ENCODE results near the gene MINDY2.
"Not testable (repeated sequence)": the region's sequence is repeated elsewhere in the genome, so short reads cannot be mapped to it uniquely, and the experiment has no call there.

MINDY2 gene

GRCh38 chr15:58823267-58823666 is 52.2 kb downstream of the MINDY2 start:
- DNase-seq (ENCODE audit: low read depth, low spot score); H3K9me3 ChIP-seq (ENCODE audit: control insufficient read depth, insufficient read depth, low read length); H3K4me3 ChIP-seq (ENCODE audit: low read length); H3K36me3 ChIP-seq (ENCODE audit: control insufficient read depth, insufficient read depth, low read length); H3K27me3 ChIP-seq (ENCODE audit: control insufficient read depth, insufficient read depth, low read length); H3K27ac ChIP-seq (ENCODE audit: low read length); H3K4me1 ChIP-seq (ENCODE audit: control insufficient read depth, insufficient read depth, low read length): not testable (repeated sequence)
- WGBS (ENCODE audit: insufficient coverage, insufficient read length): no CpG with 5 or more reads among the region's 2 CpGs

DNA sequence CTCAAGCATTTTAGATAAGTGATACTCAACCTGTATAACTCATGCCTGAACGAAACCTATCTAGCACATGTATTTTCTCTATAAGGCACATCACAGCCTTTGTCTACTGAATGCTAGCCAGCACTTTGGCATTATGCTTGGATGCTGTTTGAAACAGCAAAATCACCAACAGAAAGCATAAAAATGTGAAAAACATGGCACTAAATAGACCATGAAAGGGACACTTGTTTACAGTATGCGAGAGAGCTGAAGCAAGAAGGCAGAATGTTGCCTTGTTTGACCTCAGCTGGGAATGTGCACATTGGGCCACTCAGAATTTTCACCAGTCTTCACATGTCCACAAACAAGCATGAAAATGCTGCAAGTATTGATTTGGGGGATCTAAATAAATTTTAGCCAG is 59.5 kb downstream of the MINDY2 start:
- no peaks in the 10 kb centered on the region for H3K27me3 ChIP-seq (ENCODE audit: control insufficient read depth, insufficient read depth, low read length)
- no peaks in the 10 kb centered on the region for H3K36me3 ChIP-seq (ENCODE audit: control insufficient read depth, insufficient read depth, low read length)
- H3K27ac ChIP-seq (ENCODE audit: low read length): no peak overlapping the region
- no peak overlapping the region for H3K4me3 ChIP-seq (ENCODE audit: low read length)
- peaks cover 1% of the 10 kb centered on the region; the same call in 1 of the 2 replicates for H3K4me1 ChIP-seq (ENCODE audit: control insufficient read depth, insufficient read depth, low read length)
- no peaks in the 10 kb centered on the region for H3K9me3 ChIP-seq (ENCODE audit: control insufficient read depth, insufficient read depth, low read length)
- no peak for DNase-seq (ENCODE audit: low read depth, low spot score)
- WGBS (ENCODE audit: insufficient coverage, insufficient read length): no CpG with 5 or more reads among the region's 2 CpGs

- not testable (repeated sequence) for H3K4me3 ChIP-seq (ENCODE audit: low read length); DNase-seq (ENCODE audit: low read depth, low spot score); H3K27ac ChIP-seq (ENCODE audit: low read length); H3K36me3 ChIP-seq (ENCODE audit: control insufficient read depth, insufficient read depth, low read length); H3K4me1 ChIP-seq (ENCODE audit: control insufficient read depth, insufficient read depth, low read length); H3K9me3 ChIP-seq (ENCODE audit: control insufficient read depth, insufficient read depth, low read length); H3K27me3 ChIP-seq (ENCODE audit: control insufficient read depth, insufficient read depth, low read length)
- WGBS (ENCODE audit: insufficient coverage, insufficient read length): no CpG with 5 or more reads among the region's 9 CpGs
Observed at GRCh38 chr15:58833681-58834426, 62.8 kb downstream of the MINDY2 start.

- DNase-seq (ENCODE audit: low read depth, low spot score): no peak
- Histone ChIP-seq H3K36me3 (ENCODE audit: control insufficient read depth, insufficient read depth, low read length) (no peaks in the 10 kb centered on the region), H3K27me3 (ENCODE audit: control insufficient read depth, insufficient read depth, low read length) (no peaks in the 10 kb centered on the region), H3K4me3 (ENCODE audit: low read length) (no peak overlapping the region), H3K27ac (ENCODE audit: low read length) (no peak overlapping the region), H3K9me3 (ENCODE audit: control insufficient read depth, insufficient read depth, low read length) (no peaks in the 10 kb centered on the region), H3K4me1 (ENCODE audit: control insufficient read depth, insufficient read depth, low read length) (peaks cover 1% of the 10 kb centered on the region; the same call in 1 of the 2 replicates)
- WGBS (ENCODE audit: insufficient coverage, insufficient read length): no CpG with 5 or more reads among the region's 1 CpG
Observed at GRCh38 chr15:58839485-58839884, 68.4 kb downstream of the MINDY2 start.

- no peak overlapping the region for H3K4me3 ChIP-seq (ENCODE audit: low read length)
- H3K27ac ChIP-seq (ENCODE audit: low read length): no peak overlapping the region
- no peaks in the 10 kb centered on the region for H3K36me3 ChIP-seq (ENCODE audit: control insufficient read depth, insufficient read depth, low read length)
- no peak for DNase-seq (ENCODE audit: low read depth, low spot score)
- WGBS (ENCODE audit: insufficient coverage, insufficient read length): no CpG with 5 or more reads among the region's 8 CpGs
- H3K9me3 ChIP-seq (ENCODE audit: control insufficient read depth, insufficient read depth, low read length): no peaks in the 10 kb centered on the region
- peaks cover 1% of the 10 kb centered on the region; the same call in 1 of the 2 replicates for H3K4me1 ChIP-seq (ENCODE audit: control insufficient read depth, insufficient read depth, low read length)
- H3K27me3 ChIP-seq (ENCODE audit: control insufficient read depth, insufficient read depth, low read length): no peaks in the 10 kb centered on the region
Observed at GRCh38 chr15:58840048-58840447, 68.9 kb downstream of the MINDY2 start.

- no peaks in the 10 kb centered on the region for H3K9me3 ChIP-seq (ENCODE audit: control insufficient read depth, insufficient read depth, low read length)
- H3K27ac ChIP-seq (ENCODE audit: low read length): no peak overlapping the region
- no peak overlapping the region for H3K4me3 ChIP-seq (ENCODE audit: low read length)
- WGBS (ENCODE audit: insufficient coverage, insufficient read length): no CpG with 5 or more reads among the region's 4 CpGs
- H3K4me1 ChIP-seq (ENCODE audit: control insufficient read depth, insufficient read depth, low read length): no peaks in the 10 kb centered on the region
- H3K36me3 ChIP-seq (ENCODE audit: control insufficient read depth, insufficient read depth, low read length): no peaks in the 10 kb centered on the region
- no peak for DNase-seq (ENCODE audit: low read depth, low spot score)
- no peaks in the 10 kb centered on the region for H3K27me3 ChIP-seq (ENCODE audit: control insufficient read depth, insufficient read depth, low read length)
Observed at GRCh38 chr15:58842713-58843396, 71.8 kb downstream of the MINDY2 start.

GRCh38 chr15:58851205-58851604 is 80.1 kb downstream of the MINDY2 start:
- not testable (repeated sequence) for H3K4me1 ChIP-seq (ENCODE audit: control insufficient read depth, insufficient read depth, low read length); DNase-seq (ENCODE audit: low read depth, low spot score); H3K36me3 ChIP-seq (ENCODE audit: control insufficient read depth, insufficient read depth, low read length); H3K27ac ChIP-seq (ENCODE audit: low read length); H3K4me3 ChIP-seq (ENCODE audit: low read length); H3K27me3 ChIP-seq (ENCODE audit: control insufficient read depth, insufficient read depth, low read length); H3K9me3 ChIP-seq (ENCODE audit: control insufficient read depth, insufficient read depth, low read length)
- WGBS (ENCODE audit: insufficient coverage, insufficient read length): no CpG with 5 or more reads among the region's 3 CpGs

DNA sequence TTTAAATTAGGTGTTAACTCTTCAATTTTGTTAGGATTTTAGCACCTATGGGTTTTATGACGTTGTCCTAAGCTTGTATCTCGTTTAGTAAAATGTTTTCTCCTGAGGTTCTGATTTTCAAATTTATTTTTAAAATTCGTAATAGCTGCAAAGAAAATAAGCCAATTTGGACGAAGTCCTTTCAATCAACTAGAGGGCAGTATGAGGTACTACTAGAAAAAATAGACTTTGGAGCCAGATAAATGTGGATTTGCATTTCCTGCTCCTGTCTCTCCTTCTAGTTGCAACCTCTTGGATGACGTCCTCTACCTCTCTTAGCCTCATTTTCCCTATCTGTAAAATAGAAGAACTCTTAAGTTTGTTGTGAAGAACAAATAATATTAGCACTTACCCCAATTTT is 81.2 kb downstream of the MINDY2 start:
- no peak overlapping the region for H3K27ac ChIP-seq (ENCODE audit: low read length)
- H3K9me3 ChIP-seq (ENCODE audit: control insufficient read depth, insufficient read depth, low read length): no peaks in the 10 kb centered on the region
- no peak for DNase-seq (ENCODE audit: low read depth, low spot score)
- no peaks in the 10 kb centered on the region for H3K4me1 ChIP-seq (ENCODE audit: control insufficient read depth, insufficient read depth, low read length)
- H3K36me3 ChIP-seq (ENCODE audit: control insufficient read depth, insufficient read depth, low read length): no peaks in the 10 kb centered on the region
- H3K4me3 ChIP-seq (ENCODE audit: low read length): no peak overlapping the region
- H3K27me3 ChIP-seq (ENCODE audit: control insufficient read depth, insufficient read depth, low read length): no peaks in the 10 kb centered on the region
- WGBS (ENCODE audit: insufficient coverage, insufficient read length): no CpG with 5 or more reads among the region's 5 CpGs

DNA sequence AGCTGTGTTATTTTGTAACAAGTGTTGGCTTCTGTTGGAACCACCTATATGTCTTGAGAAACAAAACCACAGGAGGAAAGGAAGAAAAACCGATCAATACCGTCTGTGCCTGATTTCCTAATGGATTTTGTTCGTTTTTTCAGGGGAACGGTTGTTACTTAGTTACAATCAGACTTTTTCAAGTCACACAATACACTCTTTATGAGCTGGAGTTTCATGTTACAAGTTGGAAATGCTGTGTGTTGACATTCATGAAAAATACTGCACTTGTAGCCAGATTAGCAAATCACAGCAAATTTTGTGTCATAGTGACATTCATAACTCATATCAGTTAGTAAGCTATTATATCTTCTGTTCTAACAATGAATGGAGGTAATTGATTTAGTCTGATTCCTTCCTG is 83.5 kb downstream of the MINDY2 start:
- Histone ChIP-seq H3K27ac (ENCODE audit: low read length) (no peak overlapping the region), H3K4me3 (ENCODE audit: low read length) (no peak overlapping the region), H3K27me3 (ENCODE audit: control insufficient read depth, insufficient read depth, low read length) (no peaks in the 10 kb centered on the region), H3K4me1 (ENCODE audit: control insufficient read depth, insufficient read depth, low read length) (no peaks in the 10 kb centered on the region), H3K9me3 (ENCODE audit: control insufficient read depth, insufficient read depth, low read length) (no peaks in the 10 kb centered on the region), H3K36me3 (ENCODE audit: control insufficient read depth, insufficient read depth, low read length) (no peaks in the 10 kb centered on the region)
- no CpG with 5 or more reads among the region's 4 CpGs for WGBS (ENCODE audit: insufficient coverage, insufficient read length)
- DNase-seq (ENCODE audit: low read depth, low spot score): no peak

- no peaks in the 10 kb centered on the region for H3K9me3 ChIP-seq (ENCODE audit: control insufficient read depth, insufficient read depth, low read length)
- DNase-seq (ENCODE audit: low read depth, low spot score): no peak
- H3K27ac ChIP-seq (ENCODE audit: low read length): no peak overlapping the region
- H3K27me3 ChIP-seq (ENCODE audit: control insufficient read depth, insufficient read depth, low read length): no peaks in the 10 kb centered on the region
- no peak overlapping the region for H3K4me3 ChIP-seq (ENCODE audit: low read length)
- H3K4me1 ChIP-seq (ENCODE audit: control insufficient read depth, insufficient read depth, low read length): no peaks in the 10 kb centered on the region
- H3K36me3 ChIP-seq (ENCODE audit: control insufficient read depth, insufficient read depth, low read length): no peaks in the 10 kb centered on the region
Observed at GRCh38 chr15:58856086-58856485, 85.0 kb downstream of the MINDY2 start.

DNA sequence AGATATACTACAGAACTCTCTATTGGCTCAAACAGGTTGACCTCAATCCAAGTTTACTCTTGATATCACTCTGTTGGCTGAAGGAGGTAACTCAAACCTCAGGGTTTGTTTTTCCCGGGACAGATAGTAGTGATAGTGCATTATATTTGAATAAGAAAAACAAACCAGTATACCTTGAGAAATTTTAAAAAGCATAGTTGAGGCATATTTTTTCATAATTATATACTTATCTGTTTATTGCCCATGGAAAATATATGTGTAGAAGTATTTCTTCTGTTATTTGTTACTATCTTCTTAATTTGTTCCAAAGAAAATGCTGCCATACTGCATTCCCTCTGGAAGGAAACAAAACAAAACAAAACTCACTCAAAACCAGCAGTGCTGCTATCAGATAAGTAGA is 85.5 kb downstream of the MINDY2 start:
- H3K27ac ChIP-seq (ENCODE audit: low read length); H3K4me1 ChIP-seq (ENCODE audit: control insufficient read depth, insufficient read depth, low read length); DNase-seq (ENCODE audit: low read depth, low spot score); H3K27me3 ChIP-seq (ENCODE audit: control insufficient read depth, insufficient read depth, low read length); H3K36me3 ChIP-seq (ENCODE audit: control insufficient read depth, insufficient read depth, low read length); H3K4me3 ChIP-seq (ENCODE audit: low read length); H3K9me3 ChIP-seq (ENCODE audit: control insufficient read depth, insufficient read depth, low read length): not testable (repeated sequence)
- WGBS (ENCODE audit: insufficient coverage, insufficient read length): no CpG with 5 or more reads among the region's 1 CpG

Data from iPS DF 6.9 (cell line).